NCI-H1092 (cell line): Measurements from ENCODE around the gene MTIF2.
"Not testable (repeated sequence)": the region's sequence is repeated elsewhere in the genome, so short reads cannot be mapped to it uniquely, and the experiment has no call there.

ENCODE experiments used
- DNase-seq: peaks from one replicate; lab custom pipeline; 2025; lab: John Stamatoyannopoulos, UW

The MTIF2 gene

DNA sequence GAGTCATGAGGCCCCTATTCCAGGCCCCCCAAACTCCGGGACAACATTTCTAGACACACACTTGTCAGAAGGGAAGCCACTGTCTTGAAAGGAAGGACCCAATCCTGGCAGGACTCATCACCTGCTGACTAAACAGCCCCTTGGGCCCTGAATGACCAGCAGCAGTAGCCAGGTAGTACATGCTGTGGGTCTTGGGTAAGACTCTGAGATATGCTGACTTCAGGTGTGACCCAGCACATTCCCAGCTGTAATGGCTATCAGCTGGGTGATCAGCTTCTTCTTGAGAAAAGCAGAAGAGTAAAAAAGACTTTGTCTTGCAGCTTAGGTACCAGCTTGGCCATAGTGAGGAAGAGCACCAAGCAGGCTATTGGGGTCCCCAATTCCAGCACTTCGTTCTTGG is 72.5 kb downstream of the MTIF2 start:
- DNase-seq: no peak

DNA sequence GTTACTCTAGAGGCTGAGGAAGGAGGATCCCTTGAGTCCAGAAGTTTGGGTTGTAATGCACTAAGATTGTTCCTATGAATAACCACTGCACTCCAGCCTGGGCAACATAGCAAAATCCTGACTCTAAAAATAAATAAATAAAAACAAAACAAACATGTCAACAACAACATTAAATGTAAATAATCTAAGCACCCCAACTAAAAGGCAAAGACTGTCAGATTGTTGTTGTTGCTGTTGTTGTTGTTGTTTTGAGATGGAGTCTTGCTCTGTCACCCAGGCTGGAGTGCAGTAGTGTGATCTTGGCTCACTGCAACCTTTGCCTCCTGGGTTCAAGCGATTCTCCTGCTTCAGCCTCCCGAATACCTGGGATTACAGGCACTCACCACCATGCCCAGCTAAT is 77.1 kb downstream of the MTIF2 start:
- not testable (repeated sequence) for DNase-seq

DNA sequence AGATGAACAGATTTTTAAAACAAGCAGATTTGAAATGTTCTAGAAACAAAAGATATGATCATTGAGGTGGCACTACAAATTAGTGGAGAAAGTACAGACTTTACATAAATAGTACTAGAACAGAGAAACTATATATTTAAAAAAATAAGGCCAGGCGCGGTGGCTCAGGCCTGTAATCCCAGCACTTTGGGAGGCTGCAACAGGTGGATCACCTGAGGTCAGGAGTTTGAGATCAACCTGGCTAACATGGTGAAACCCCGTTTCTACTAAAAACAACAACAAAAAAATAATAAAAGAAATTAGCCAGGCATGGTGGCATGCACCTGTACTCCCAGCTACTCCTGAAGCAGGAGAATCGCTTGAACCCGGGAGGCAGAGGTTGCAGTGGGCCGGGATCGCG is 82.2 kb downstream of the MTIF2 start:
- DNase-seq: not testable (repeated sequence)
